SK-N-SH (cell line): ENCODE measurements around the gene MT1M. TPM values are rescaled to one million over a fixed set of nuclear protein-coding genes. Genes with fewer than 3 reads are reported as not detected.
A peak's percentile ranks its signal among the peaks of the same experiment; 100 is the strongest.

Source experiments
- CTCF ChIA-PET: fragments of 300-600, 350-600 bp; formaldehyde crosslinking; extraction: SDS; loops from one replicate; lab custom pipeline; 2021; lab: Yijun Ruan, JAX
- POLR2A ChIA-PET: fragments of 350-600 bp; sonication (Branson Sonifier 250); formaldehyde crosslinking; extraction: SDS; loops from one replicate; lab custom pipeline; 2020; ENCODE audit warnings: antibody characterized with exemption, inconsistent platforms; lab: Yijun Ruan, JAX
- DNase-seq: peaks from one replicate; pipeline ENCODE4 v3.0.0; 2012
- H2AFZ ChIP-seq: fragments of 200-600 bp; sonication (generic); 2 replicates; pipeline ENCODE4 v1.8.1; 2016; ENCODE audit warnings: antibody characterized with exemption, mild to moderate bottlenecking, low read depth
- H3F3A ChIP-seq: fragments of 200-600 bp; sonication (generic); replicated peaks from 2 replicates; pipeline ENCODE3; 2016; ENCODE audit warnings: antibody characterized with exemption, mild to moderate bottlenecking; ENCODE audit not compliant: insufficient read depth
- H3K27ac ChIP-seq, 2 experiments: fragments of 200-500 bp in 1 of 2; fragments of 200-600 bp in 1 of 2; sonication (Bioruptor generic) in 1 of 2; sonication (generic), shearing (Covaris generic) in 1 of 2; 2 replicates each; pipeline versions ENCODE4 v1.5.1 to v1.6.1; 2014 to 2016; ENCODE audit warnings: low read depth in 2 of 2, inconsistent platforms in 1 of 2, low read length in 1 of 2, mild to moderate bottlenecking in 1 of 2, mixed read lengths in 1 of 2
- H3K27me3 ChIP-seq: fragments of 200-600 bp; sonication (generic), shearing (Covaris generic); 2 replicates; pipeline ENCODE4 v1.6.1; 2016; ENCODE audit warnings: mixed run types; ENCODE audit not compliant: insufficient read depth
- H3K36me3 ChIP-seq, 2 experiments: fragments of 200-500 bp in 1 of 2; fragments of 200-600 bp in 1 of 2; sonication (Bioruptor generic) in 1 of 2; sonication (generic) in 1 of 2; replicated peaks in 1 of 2; 2 replicates each; pipeline versions ENCODE3 to v1.5.1; 2014 to 2016; ENCODE audit warnings: low read length in 1 of 2, mild to moderate bottlenecking in 1 of 2; ENCODE audit not compliant: insufficient read depth in 2 of 2, control insufficient read depth in 1 of 2
- H3K4me1 ChIP-seq, 2 experiments: fragments of 200-500 bp in 1 of 2; fragments of 200-600 bp in 1 of 2; sonication (Bioruptor generic) in 1 of 2; sonication (generic), shearing (Covaris generic) in 1 of 2; 2 replicates each; pipeline versions ENCODE4 v1.5.1 to v1.6.1; 2014 to 2016; ENCODE audit warnings: low read depth in 1 of 2, low read length in 1 of 2, mixed run types in 1 of 2; ENCODE audit not compliant: insufficient read depth in 2 of 2, control insufficient read depth in 1 of 2
- H3K4me2 ChIP-seq: fragments of 200-600 bp; sonication (generic), shearing (Covaris generic); 2 replicates; pipeline ENCODE4 v1.6.1; 2017; ENCODE audit warnings: mixed run types
- H3K4me3 ChIP-seq, 2 experiments: fragments of 200-500 bp in 1 of 2; fragments of 200-600 bp in 1 of 2; sonication (Bioruptor generic) in 1 of 2; sonication (generic), shearing (Covaris generic) in 1 of 2; 2 replicates each; pipeline versions ENCODE4 v1.5.1 to v1.8.1; 2014 to 2016; ENCODE audit warnings: low read depth in 2 of 2, inconsistent platforms in 1 of 2, low read length in 1 of 2, mild to moderate bottlenecking in 1 of 2, mixed read lengths in 1 of 2, moderate library complexity in 1 of 2
- H3K79me2 ChIP-seq: fragments of 200-600 bp; sonication (generic); 2 replicates; pipeline ENCODE4 v1.8.1; 2017; ENCODE audit warnings: mild to moderate bottlenecking; ENCODE audit not compliant: insufficient read depth
- H3K9ac ChIP-seq: fragments of 200-600 bp; sonication (generic); 2 replicates; pipeline ENCODE4 v1.6.1; 2017; ENCODE audit warnings: mixed run types
- H3K9me2 ChIP-seq: fragments of 200-600 bp; sonication (generic); 2 replicates; pipeline ENCODE4 v1.6.1; 2017; ENCODE audit warnings: mixed run types
- H3K9me3 ChIP-seq: fragments of 200-600 bp; sonication (generic); 2 replicates; pipeline ENCODE4 v1.6.1; 2017; ENCODE audit warnings: mixed run types, mild to moderate bottlenecking, moderate library complexity
- H4K20me1 ChIP-seq: fragments of 200-600 bp; sonication (generic); 2 replicates; pipeline ENCODE4 v1.6.1; 2017; ENCODE audit warnings: mild to moderate bottlenecking, mixed run types; ENCODE audit not compliant: insufficient read depth
- ELF1 ChIP-seq: IDR thresholded peaks from 2 replicates; pipeline ENCODE4 v1.4.0; 2012
- EP300 ChIP-seq, 2 experiments: IDR thresholded peaks; 2 replicates each; pipeline versions ENCODE4 v1.4.0 to v1.6.1; 2012; ENCODE audit warnings: borderline replicate concordance in 1 of 2, low read depth in 1 of 2, low read length in 1 of 2
- FOSL2 ChIP-seq: IDR thresholded peaks from 2 replicates; pipeline ENCODE4 v1.4.0; 2012; ENCODE audit warnings: low read depth, mild to moderate bottlenecking, moderate library complexity, borderline replicate concordance
- FOXJ3 ChIP-seq: sonication (generic); formaldehyde crosslinking; IDR thresholded peaks from 2 replicates; pipeline ENCODE4 v1.5.1; 2020; ENCODE audit warnings: mild to moderate bottlenecking, missing genetic modification reagents
- FOXM1 ChIP-seq: IDR thresholded peaks from 2 replicates; pipeline ENCODE4 v1.4.0; 2012; ENCODE audit warnings: low read depth, mild to moderate bottlenecking
- GABPA ChIP-seq: IDR thresholded peaks from 2 replicates; pipeline ENCODE4 v1.4.0; 2012; ENCODE audit warnings: low read depth, mild to moderate bottlenecking
- GATA2 ChIP-seq: sonication (generic); formaldehyde crosslinking; IDR thresholded peaks from 2 replicates; pipeline ENCODE4 v1.5.0; 2020; ENCODE audit warnings: mild to moderate bottlenecking, missing genetic modification reagents
- JUND ChIP-seq: IDR thresholded peaks from 2 replicates; pipeline ENCODE4 v1.4.0; 2012
- MAX ChIP-seq: IDR thresholded peaks from 2 replicates; pipeline ENCODE4 v1.4.0; 2012; ENCODE audit warnings: low read depth
- MXI1 ChIP-seq: IDR thresholded peaks from 2 replicates; pipeline ENCODE4 v1.6.1; 2012; ENCODE audit warnings: mild to moderate bottlenecking, low read depth, low read length, improper control_type of control experiment
- NFIC ChIP-seq: IDR thresholded peaks from 2 replicates; pipeline ENCODE4 v1.4.0; 2012; ENCODE audit warnings: borderline replicate concordance
- NRF1 ChIP-seq: IDR thresholded peaks from 2 replicates; pipeline ENCODE4 v1.6.1; 2012; ENCODE audit warnings: low read depth, mild to moderate bottlenecking, low read length
- RCOR1 ChIP-seq: fragments of 150-350 bp; IDR thresholded peaks from 2 replicates; pipeline ENCODE4 v1.6.1; 2017; ENCODE audit warnings: antibody characterized with exemption, low read length
- REST ChIP-seq: IDR thresholded peaks from 2 replicates; pipeline ENCODE4 v1.6.1; 2012; ENCODE audit warnings: mild to moderate bottlenecking, low read depth, low read length, moderate library complexity
- SIN3A ChIP-seq: IDR thresholded peaks from 2 replicates; pipeline ENCODE4 v1.6.1; 2012; ENCODE audit warnings: low read depth, mild to moderate bottlenecking, low read length, moderate library complexity, borderline replicate concordance
- TAF1 ChIP-seq: IDR thresholded peaks from 2 replicates; pipeline ENCODE4 v1.6.1; 2012; ENCODE audit warnings: low read depth, mild to moderate bottlenecking, low read length, moderate library complexity, borderline replicate concordance
- ZBTB33 ChIP-seq: IDR thresholded peaks from 2 replicates; pipeline ENCODE4 v1.4.0; 2012; ENCODE audit warnings: low read depth, borderline replicate concordance
- WGBS: methylation state at CpG from one replicate; pipeline ENCODE4 v1.1.6; 2017; ENCODE audit warnings: low lambda C conversion rate; 5-methylcytosine and 5-hydroxymethylcytosine counted together
- polyA plus RNA-seq, 3 experiments: library from polyadenylated mRNA; depleted of rRNA; stranded (reverse); fragments of >200 nt; gene quantifications; 2 replicates each; pipeline ENCODE4 v1.2.3, GENCODE V29; 2012

MT1M gene
- polyA plus RNA-seq, 1 of the 3 experiments (the other 2 are of a cell fraction): 1.3 TPM

GRCh38 chr16:56643833-56644232 lies 11.4 kb downstream of the MT1M start:
- 74% methylated on average over 5 of the region's 5 CpGs for WGBS
- DNase-seq: no peak
- no peaks in the 10 kb centered on the region; a peak in 1 of 4 replicates for H3K4me1 ChIP-seq
- no peak overlapping the region for H2AFZ ChIP-seq
- no peaks in the 10 kb centered on the region for H3K9me2 ChIP-seq
- H3K4me3 ChIP-seq: no peak overlapping the region
- no peak overlapping the region for H3K4me2 ChIP-seq
- 0 out of 2 replicates have a peak, but pooled peaks cover 19% of the 10 kb centered on the region for H3K27me3 ChIP-seq
- H4K20me1 ChIP-seq: no peaks in the 10 kb centered on the region
- no peaks in the 10 kb centered on the region for H3K9me3 ChIP-seq
- no peak overlapping the region for H3K9ac ChIP-seq
- no peak for TF ChIP-seq RCOR1
- peak; percentile 79; the same call in 1 of the 2 replicates for TF ChIP-seq REST
- H3K79me2 ChIP-seq: no peaks in the 10 kb centered on the region
- H3K36me3 ChIP-seq: no peaks in the 10 kb centered on the region
- H3K27ac ChIP-seq: no peak overlapping the region
- ChIA-PET POLR2A (no interaction called here), CTCF (interaction anchor here (0.9 to 1.3 kb wide), 3 partner anchors 10 to 41 kb away, joined by 3 to 4 read pairs (median 3); no protein-coding TSS in a partner anchor)
- no peaks in the 10 kb centered on the region for H3F3A ChIP-seq

GRCh38 chr16:56645311-56645710 lies 12.9 kb downstream of the MT1M start:
- POLR2A ChIA-PET: no interaction called here
- Histone ChIP-seq H3K79me2 (no peaks in the 10 kb centered on the region), H2AFZ (no peak overlapping the region), H3K36me3 (no peaks in the 10 kb centered on the region), H3K27me3 (0 out of 2 replicates have a peak, but pooled peaks cover 19% of the 10 kb centered on the region), H3K9ac (no peak overlapping the region), H3F3A (no peaks in the 10 kb centered on the region), H3K4me3 (no peak overlapping the region), H3K9me2 (no peaks in the 10 kb centered on the region), H3K4me2 (no peak overlapping the region), H4K20me1 (no peaks in the 10 kb centered on the region), H3K4me1 (peaks cover 0 to 7% of the 10 kb centered on the region in 2 experiments; a peak in 2 of 4 replicates), H3K27ac (no peak overlapping the region), H3K9me3 (no peaks in the 10 kb centered on the region)
- WGBS: 70% methylated on average over 1 of the region's 1 CpG
- CTCF ChIA-PET: interaction anchor here (1.0 kb wide), 1 partner anchor 12 kb away, joined by 3 read pairs; no protein-coding TSS in a partner anchor
- no peak for TF ChIP-seq NRF1
- TF ChIP-seq MAX: no peak
- TF ChIP-seq EP300 (IDR thresholded peaks at IDR 0.05; ENCODE audit: borderline replicate concordance in 1 of 2, low read depth in 1 of 2, low read length in 1 of 2): no peak
- no peak for TF ChIP-seq JUND
- no peak for TF ChIP-seq GATA2
- no peak for TF ChIP-seq MXI1
- no peak for TF ChIP-seq TAF1
- TF ChIP-seq GABPA: no peak
- no peak for TF ChIP-seq ELF1
- TF ChIP-seq ZBTB33: no peak
- no peak for TF ChIP-seq FOXM1
- TF ChIP-seq FOSL2: no peak
- TF ChIP-seq FOXJ3 (CRISPR knock-in tag): no peak
- no peak for TF ChIP-seq SIN3A
- TF ChIP-seq REST: no peak
- TF ChIP-seq NFIC: no peak
- DNase-seq: no peak
